Gastrocnemius medialis (tissue), 4 donors: ENCODE measurements around the gene NFIA. TPM values are rescaled to one million over a fixed set of nuclear protein-coding genes. Genes with fewer than 3 reads are reported as not detected.
A peak's percentile ranks its signal among the peaks of the same experiment; 100 is the strongest.

Experiments
- ATAC-seq, 2 donors: fragments of 150-250 bp; one replicate each; pipeline ENCODE4 v1.9.1; 2016
- DNase-seq, 2 donors: peaks; one replicate each; pipeline ENCODE4 v3.0.0-alpha.2; 2019
- H3K27ac ChIP-seq, 4 donors: fragments of 200-600 bp; sonication (generic); 1 replicate in 1 of 4; 2 replicates in 3 of 4; pipeline ENCODE4 v1.5.1; 2016 to 2018; ENCODE audit warnings: mild to moderate bottlenecking in 2 of 4, moderate library complexity in 1 of 4
- H3K27me3 ChIP-seq, 3 donors: fragments of 200-600 bp; sonication (generic) in 2 of 3; 1 replicate in 1 of 3; 2 replicates in 2 of 3; pipeline versions ENCODE4 v1.5.1 to v1.6.0; 2016 to 2019; ENCODE audit warnings: mild to moderate bottlenecking in 1 of 3, moderate library complexity in 1 of 3
- H3K36me3 ChIP-seq, 2 donors: fragments of 200-600 bp; sonication (generic) in 1 of 2; one replicate each; pipeline ENCODE4 v1.5.1; 2017 to 2018
- H3K4me1 ChIP-seq, 2 donors: fragments of 200-600 bp; sonication (generic) in 1 of 2; one replicate each; pipeline ENCODE4 v1.5.1; 2016 to 2017; ENCODE audit warnings: mild to moderate bottlenecking in 2 of 2
- H3K4me3 ChIP-seq, 4 donors: fragments of 200-600 bp; sonication (generic) in 3 of 4; 1 replicate in 1 of 4; 2 replicates in 3 of 4; pipeline ENCODE4 v1.5.1; 2016 to 2019; ENCODE audit warnings: mild to moderate bottlenecking in 2 of 4
- H3K9me3 ChIP-seq, 3 donors: fragments of 200-600 bp; sonication (generic) in 2 of 3; 1 replicate in 1 of 3; 2 replicates in 2 of 3; pipeline ENCODE4 v1.5.1; 2016 to 2019
- CTCF ChIP-seq, 5 experiments: fragments of 450-650 bp in 3 of 5; fragments of 200-600 bp in 2 of 5; sonication (generic) in 2 of 5; IDR thresholded peaks in 4 of 5; conservative IDR thresholded peaks in 1 of 5; 1 replicate in 4 of 5; 2 replicates in 1 of 5; pipeline ENCODE4 v1.5.1; 2016 to 2019; ENCODE audit warnings: antibody characterized with exemption in 5 of 5, mild to moderate bottlenecking in 3 of 5, moderate library complexity in 3 of 5
- POLR2A ChIP-seq, 2 donors: fragments of 450-650 bp; IDR thresholded peaks; one replicate each; pipeline ENCODE4 v1.6.1; 2017; ENCODE audit warnings: antibody characterized with exemption in 2 of 2, mild to moderate bottlenecking in 2 of 2, moderate library complexity in 2 of 2
- in situ Hi-C, 4 donors: fragments of 200-750 bp; cut with MboI; loops; one replicate each; pipeline versions ENCODE4 v1.15.0 to v1.8.0; 2017; ENCODE audit warnings: low sequenced_read_pairs in 4 of 4
- intact Hi-C: fragments of 100-400 bp; cut with DNase I; formaldehyde crosslinking; loops from one replicate; pipeline ENCODE4 v1.15.1; 2023; ENCODE audit warnings: low total_unique reads
- total RNA-seq, 4 donors: library from RNA; depleted of rRNA; stranded (reverse); fragments of >200 nt; gene quantifications; one replicate each; pipeline versions ENCODE4 v1.1.0 to v1.2.3, GENCODE V29; 2016

Gene NFIA
- total RNA-seq, 4 donors from 2014 or later = 12.9 to 27.0 (median 26.6) TPM

GRCh38 chr1:61295818-61296537 lies 213.6 kb downstream of the NFIA start:
- ATAC-seq (no peak), DNase-seq (no peak)
- intact Hi-C loops (no loop called here), in situ Hi-C loops (no loop called here)
- no peak overlapping the region for H3K4me3 ChIP-seq
- TF ChIP-seq POLR2A (IDR thresholded peaks at IDR 0.05) = no peak
- TF ChIP-seq CTCF (IDR thresholded peaks at IDR 0.05 in 4 of 5, conservative IDR thresholded peaks at IDR 0.05 in 1 of 5) = no peak
- no peak overlapping the region for H3K27ac ChIP-seq
- H3K4me1 ChIP-seq = peaks cover 12 to 32% of the 10 kb centered on the region in 2 donors
- H3K27me3 ChIP-seq = no peaks in the 10 kb centered on the region
- no peaks in the 10 kb centered on the region for H3K9me3 ChIP-seq
- no peaks in the 10 kb centered on the region for H3K36me3 ChIP-seq

GRCh38 chr1:61297887-61298286 lies 215.5 kb downstream of the NFIA start:
- Histone ChIP-seq H3K27ac (no peak overlapping the region), H3K4me3 (no peak overlapping the region), H3K27me3 (no peaks in the 10 kb centered on the region), H3K9me3 (no peaks in the 10 kb centered on the region), H3K36me3 (no peaks in the 10 kb centered on the region), H3K4me1 (peaks cover 15 to 36% of the 10 kb centered on the region in 2 donors)
- in situ Hi-C loops (no loop called here), intact Hi-C loops (no loop called here)
- no peak for ATAC-seq
- no peak for TF ChIP-seq POLR2A (IDR thresholded peaks at IDR 0.05)
- no peak for TF ChIP-seq CTCF (IDR thresholded peaks at IDR 0.05 in 4 of 5, conservative IDR thresholded peaks at IDR 0.05 in 1 of 5)
- no peak for DNase-seq

GRCh38 chr1:61299463-61299862 lies 217.1 kb downstream of the NFIA start:
- Histone ChIP-seq H3K27me3 (no peaks in the 10 kb centered on the region), H3K9me3 (no peaks in the 10 kb centered on the region), H3K27ac (peak overlapping the region; percentile 4 to 62 (median 36)), H3K4me3 (peak overlapping the region in 1 of 4 donors; percentile 6), H3K4me1 (peaks cover 12 to 32% of the 10 kb centered on the region in 2 donors), H3K36me3 (no peaks in the 10 kb centered on the region)
- in situ Hi-C loops (no loop called here), intact Hi-C loops (no loop called here)
- DNase-seq = no peak
- TF ChIP-seq POLR2A (IDR thresholded peaks at IDR 0.05) = no peak
- TF ChIP-seq CTCF (IDR thresholded peaks at IDR 0.05 in 4 of 5, conservative IDR thresholded peaks at IDR 0.05 in 1 of 5) = no peak
- no peak for ATAC-seq

GRCh38 chr1:61300899-61301298 lies 218.5 kb downstream of the NFIA start:
- Histone ChIP-seq H3K9me3 (no peaks in the 10 kb centered on the region), H3K4me3 (no peak overlapping the region), H3K27ac (peak overlapping the region; percentile 24 to 59 (median 42)), H3K4me1 (peaks cover 12 to 32% of the 10 kb centered on the region in 2 donors), H3K27me3 (no peaks in the 10 kb centered on the region), H3K36me3 (no peaks in the 10 kb centered on the region)
- ATAC-seq (no peak), DNase-seq (no peak)
- in situ Hi-C loops = no loop called here
- TF ChIP-seq POLR2A (IDR thresholded peaks at IDR 0.05) (no peak), CTCF (IDR thresholded peaks at IDR 0.05 in 4 of 5, conservative IDR thresholded peaks at IDR 0.05 in 1 of 5) (no peak)
- intact Hi-C loops = no loop called here
